Esophagus muscularis mucosa (tissue), 4 donors: ENCODE measurements around the gene NCOA3.

Source experiments
- EP300 ChIP-seq: sonication (generic); formaldehyde crosslinking; IDR thresholded peaks from one replicate; pipeline ENCODE4 v1.6.1; 2017; ENCODE audit warnings: antibody characterized with exemption
- POLR2A ChIP-seq: fragments of 450-650 bp; IDR thresholded peaks from one replicate; pipeline ENCODE4 v1.6.1; 2017; ENCODE audit warnings: antibody characterized with exemption, moderate library complexity, mild to moderate bottlenecking, low read depth
- TF ChIP-seq, protein P1 (sequence below), 3 experiments: fragments of 200-600 bp in 2 of 3; fragments of 450-650 bp in 1 of 3; sonication (generic) in 2 of 3; IDR thresholded peaks; one replicate each; pipeline ENCODE4 v1.5.1; 2017 to 2019; ENCODE audit warnings: antibody characterized with exemption in 3 of 3, mild to moderate bottlenecking in 2 of 3, moderate library complexity in 1 of 3

GRCh38 chr20:47623206-47623605 is 121.5 kb downstream of the NCOA3 start:
- TF ChIP-seq, protein P1, sequence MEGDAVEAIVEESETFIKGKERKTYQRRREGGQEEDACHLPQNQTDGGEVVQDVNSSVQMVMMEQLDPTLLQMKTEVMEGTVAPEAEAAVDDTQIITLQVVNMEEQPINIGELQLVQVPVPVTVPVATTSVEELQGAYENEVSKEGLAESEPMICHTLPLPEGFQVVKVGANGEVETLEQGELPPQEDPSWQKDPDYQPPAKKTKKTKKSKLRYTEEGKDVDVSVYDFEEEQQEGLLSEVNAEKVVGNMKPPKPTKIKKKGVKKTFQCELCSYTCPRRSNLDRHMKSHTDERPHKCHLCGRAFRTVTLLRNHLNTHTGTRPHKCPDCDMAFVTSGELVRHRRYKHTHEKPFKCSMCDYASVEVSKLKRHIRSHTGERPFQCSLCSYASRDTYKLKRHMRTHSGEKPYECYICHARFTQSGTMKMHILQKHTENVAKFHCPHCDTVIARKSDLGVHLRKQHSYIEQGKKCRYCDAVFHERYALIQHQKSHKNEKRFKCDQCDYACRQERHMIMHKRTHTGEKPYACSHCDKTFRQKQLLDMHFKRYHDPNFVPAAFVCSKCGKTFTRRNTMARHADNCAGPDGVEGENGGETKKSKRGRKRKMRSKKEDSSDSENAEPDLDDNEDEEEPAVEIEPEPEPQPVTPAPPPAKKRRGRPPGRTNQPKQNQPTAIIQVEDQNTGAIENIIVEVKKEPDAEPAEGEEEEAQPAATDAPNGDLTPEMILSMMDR (IDR thresholded peaks at IDR 0.05): no peak
- TF ChIP-seq POLR2A (no peak), EP300 (no peak)
